ENCODE measurements around the gene BRD9.
"Not testable (repeated sequence)": the region's sequence is repeated elsewhere in the genome, so short reads cannot be mapped to it uniquely, and the experiment has no call there.

BRD9 gene

GRCh38 chr5:856531-857425 lies 35.8 kb downstream of the BRD9 start:
- no peak for DNase-seq (ENCODE audit: low spot score)

- no peak for DNase-seq (ENCODE audit: low spot score)
These were observed 36.6 kb downstream of the BRD9 start for GRCh38 chr5:855771-856530.

- DNase-seq (ENCODE audit: low spot score), result no peak
These were observed 37.4 kb downstream of the BRD9 start for GRCh38 chr5:854966-855743.

- DNase-seq (ENCODE audit: low spot score), result no peak
These were observed 38.4 kb downstream of the BRD9 start for GRCh38 chr5:854217-854616.

- DNase-seq (ENCODE audit: low spot score), result not testable (repeated sequence)
These were observed 39.0 kb downstream of the BRD9 start for GRCh38 chr5:853416-854090.

GRCh38 chr5:852431-853401 lies 39.9 kb downstream of the BRD9 start:
- no peak for DNase-seq (ENCODE audit: low spot score)

- no peak for DNase-seq (ENCODE audit: low spot score)
These were observed 40.6 kb downstream of the BRD9 start for GRCh38 chr5:852018-852417.

GRCh38 chr5:851553-851952 lies 41.0 kb downstream of the BRD9 start:
- no peak for DNase-seq (ENCODE audit: low spot score)

GRCh38 chr5:851076-851475 lies 41.5 kb downstream of the BRD9 start:
- DNase-seq (ENCODE audit: low spot score), result no peak

- no peak for DNase-seq (ENCODE audit: low spot score)
These were observed 42.0 kb downstream of the BRD9 start, which contains the start of gene ZDHHC11 for GRCh38 chr5:850511-851006. Gene ZDHHC11, minus strand, starts transcription at chr5:850986. Its CDS starts 384 bp downstream, at chr5:850602.

GRCh38 chr5:849651-850301 lies 42.8 kb downstream of the BRD9 start:
- DNase-seq (ENCODE audit: low spot score), result no peak

- DNase-seq (ENCODE audit: low spot score), result no peak
These were observed 43.9 kb downstream of the BRD9 start for GRCh38 chr5:848671-849111.

- DNase-seq (ENCODE audit: low spot score), result not testable (repeated sequence)
These were observed 44.9 kb downstream of the BRD9 start for GRCh38 chr5:847736-848135.

GRCh38 chr5:847212-847611 lies 45.4 kb downstream of the BRD9 start:
- not testable (repeated sequence) for DNase-seq (ENCODE audit: low spot score)

- not testable (repeated sequence) for DNase-seq (ENCODE audit: low spot score)
These were observed 46.0 kb downstream of the BRD9 start for GRCh38 chr5:846602-847091.

GRCh38 chr5:845676-846601 lies 46.7 kb downstream of the BRD9 start:
- not testable (repeated sequence) for DNase-seq (ENCODE audit: low spot score)

GRCh38 chr5:845031-845675 lies 47.4 kb downstream of the BRD9 start:
- DNase-seq (ENCODE audit: low spot score), result not testable (repeated sequence)

GRCh38 chr5:844426-844825 lies 48.2 kb downstream of the BRD9 start:
- not testable (repeated sequence) for DNase-seq (ENCODE audit: low spot score)
